Activated CD4-positive, alpha-beta T cell treated with anti-CD3 and anti-CD28 coated beads, Interleukin-2, Interleukin-6, amounts not matched to agents 100 ng/mL and 50 ng/mL, durations not matched to agents 16 hours and 8 hours (primary cell): Measurements from ENCODE around the gene WBP2.
"Not testable (repeated sequence)": the region's sequence is repeated elsewhere in the genome, so short reads cannot be mapped to it uniquely, and the experiment has no call there.

Experiments used
- DNase-seq: peaks from one replicate; pipeline ENCODE4 v3.0.0-alpha.2; 2020

Gene WBP2

GRCh38 chr17:75812096-75813013 lies 42.8 kb downstream of the WBP2 start:
- no peak for DNase-seq

- DNase-seq = no peak
These were observed 44.0 kb downstream of the WBP2 start for GRCh38 chr17:75811174-75811573.

- DNase-seq = not testable (repeated sequence)
These were observed 44.4 kb downstream of the WBP2 start for GRCh38 chr17:75810756-75811155.

DNA sequence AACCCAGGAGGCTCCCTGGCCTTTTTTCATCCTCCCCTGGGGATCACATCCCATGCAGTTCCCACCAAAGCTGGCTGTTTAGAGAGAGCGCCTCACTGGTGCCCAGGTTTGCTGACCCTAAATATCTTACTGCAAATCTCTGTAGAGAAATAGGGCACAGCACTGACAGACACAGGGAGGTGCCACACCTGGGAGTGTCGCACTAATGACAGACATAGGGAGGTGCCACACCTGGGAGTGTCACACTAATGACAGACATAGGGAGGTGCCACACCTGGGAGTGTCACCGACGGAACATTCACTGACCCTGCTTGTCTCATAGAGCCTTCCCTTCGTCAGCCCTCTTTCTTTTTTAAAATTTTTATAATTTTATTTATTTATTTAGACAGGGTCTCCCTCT lies 44.9 kb downstream of the WBP2 start:
- no peak for DNase-seq

DNA sequence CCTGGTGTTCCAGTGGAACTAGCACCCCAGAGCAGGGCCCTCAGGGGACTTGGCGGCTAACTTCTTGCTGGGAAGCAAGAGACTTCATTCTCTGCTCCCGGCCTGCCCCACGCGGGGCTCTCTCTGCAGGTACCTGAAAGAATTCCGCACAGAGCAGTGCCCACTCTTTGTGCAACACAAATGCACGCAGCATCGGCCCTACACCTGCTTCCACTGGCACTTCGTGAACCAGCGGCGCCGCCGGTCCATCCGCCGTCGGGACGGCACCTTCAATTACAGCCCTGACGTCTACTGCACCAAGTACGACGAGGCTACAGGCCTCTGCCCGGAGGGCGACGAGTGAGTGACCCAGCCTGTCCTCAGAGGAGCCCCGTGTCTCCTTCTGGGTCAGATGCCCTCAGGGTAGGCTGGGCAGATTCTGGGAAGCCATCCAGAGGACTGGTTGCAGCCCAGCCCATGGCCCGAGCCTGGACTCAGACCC lies 45.5 kb downstream of the WBP2 start:
- no peak for DNase-seq

GRCh38 chr17:75808905-75809621 lies 46.1 kb downstream of the WBP2 start:
- no peak for DNase-seq

GRCh38 chr17:75808549-75808904 lies 46.6 kb downstream of the WBP2 start:
- DNase-seq = no peak

GRCh38 chr17:75807861-75808260 lies 47.3 kb downstream of the WBP2 start:
- DNase-seq = no peak

- no peak for DNase-seq
These were observed 48.2 kb downstream of the WBP2 start for GRCh38 chr17:75806822-75807500.

- no peak for DNase-seq
These were observed 51.3 kb downstream of the WBP2 start for GRCh38 chr17:75803883-75804282.

DNA sequence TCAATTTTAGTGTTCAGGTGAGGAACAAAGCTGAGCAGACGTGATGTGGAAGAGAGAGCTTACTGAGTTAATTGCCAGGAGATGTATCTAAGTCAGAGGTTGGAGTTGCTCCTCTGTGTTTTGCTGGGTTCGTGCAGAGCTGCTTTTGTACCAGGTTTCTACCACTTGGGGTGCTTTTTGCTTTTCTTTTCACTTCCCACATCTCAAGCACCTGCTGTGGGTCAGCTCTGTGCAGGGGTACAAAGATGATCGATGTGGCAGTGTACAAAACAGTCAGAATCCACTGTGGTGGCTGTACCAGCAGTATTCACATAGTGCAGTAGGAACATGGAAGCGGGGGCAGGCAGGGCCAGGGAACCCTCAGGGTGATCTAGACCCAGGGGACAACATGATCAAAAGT lies 55.7 kb downstream of the WBP2 start:
- DNase-seq = no peak

- DNase-seq = no peak
These were observed 59.1 kb downstream of the WBP2 start for GRCh38 chr17:75795820-75796607.
